HG03103 (cell line): Measurements from ENCODE around the gene FIBIN.
"Not testable (repeated sequence)": the region's sequence is repeated elsewhere in the genome, so short reads cannot be mapped to it uniquely, and the experiment has no call there.

Experiments
- ATAC-seq: cut with Tn5 transposase; IDR thresholded peaks from one replicate; pipeline ENCODE4 v1.9.1; 2021; ENCODE audit warnings: low read depth; ENCODE audit not compliant: unreplicated experiment

The FIBIN gene

GRCh38 chr11:26976389-26976788 lies 17.5 kb upstream of the FIBIN start:
- no peak for ATAC-seq

GRCh38 chr11:26977209-26977608 lies 16.7 kb upstream of the FIBIN start:
- not testable (repeated sequence) for ATAC-seq

GRCh38 chr11:26983645-26984044 lies 10.3 kb upstream of the FIBIN start:
- no peak for ATAC-seq

GRCh38 chr11:26985470-26985869 lies 8.4 kb upstream of the FIBIN start:
- no peak for ATAC-seq

GRCh38 chr11:26985943-26986342 lies 8.0 kb upstream of the FIBIN start:
- ATAC-seq = no peak

GRCh38 chr11:26987272-26987671 lies 6.6 kb upstream of the FIBIN start:
- ATAC-seq = no peak

GRCh38 chr11:26987731-26988130 lies 6.2 kb upstream of the FIBIN start:
- no peak for ATAC-seq

- ATAC-seq = no peak
These were observed 1.8 kb upstream of the FIBIN start for GRCh38 chr11:26992031-26992541.

- ATAC-seq = no peak
These were observed 751 bp downstream of the FIBIN start for GRCh38 chr11:26994631-26995095.

- ATAC-seq = no peak
These were observed 2.0 kb downstream of the FIBIN start for GRCh38 chr11:26995701-26996460.

GRCh38 chr11:26997378-26997777 lies 3.5 kb downstream of the FIBIN start:
- ATAC-seq = no peak

GRCh38 chr11:27001136-27001730 lies 7.3 kb downstream of the FIBIN start:
- not testable (repeated sequence) for ATAC-seq

GRCh38 chr11:27002431-27002830 lies 8.5 kb downstream of the FIBIN start:
- ATAC-seq = no peak

GRCh38 chr11:27002838-27003237 lies 8.9 kb downstream of the FIBIN start:
- ATAC-seq = no peak

- no peak for ATAC-seq
These were observed 10.2 kb downstream of the FIBIN start for GRCh38 chr11:27004103-27004502.

- no peak for ATAC-seq
These were observed 15.1 kb downstream of the FIBIN start for GRCh38 chr11:27008811-27009535.

GRCh38 chr11:27011560-27012233 lies 17.8 kb downstream of the FIBIN start:
- ATAC-seq = no peak

GRCh38 chr11:27012234-27012921 lies 18.5 kb downstream of the FIBIN start:
- no peak for ATAC-seq

GRCh38 chr11:27013781-27014361 lies 20.0 kb downstream of the FIBIN start:
- ATAC-seq = no peak
